ENCODE data around the gene ADAMTSL1. TPM values are rescaled to one million over a fixed set of nuclear protein-coding genes. Genes with fewer than 3 reads are reported as not detected.
A peak's percentile ranks its signal among the peaks of the same experiment; 100 is the strongest.

Gene ADAMTSL1
- not detected for total RNA-seq

GRCh38 chr9:18473652-18474279, at the start of gene ADAMTSL1:
ADAMTSL1 (plus strand) TSS chr9:18474153; CDS start chr9:18474233, 80 bp downstream.
- no peak within 1 kb of the TSS for H3K4me3 Mint-ChIP-seq
- no peaks in the 10 kb centered on the region for H3K9me3 Mint-ChIP-seq
- DNase-seq, result no peak
- H3K27me3 Mint-ChIP-seq, result peaks cover 8% of the 10 kb centered on the region
- no peaks in the 10 kb centered on the region for H3K36me3 Mint-ChIP-seq (ENCODE audit: low read depth)
- H3K27ac Mint-ChIP-seq, result no peak within 1 kb of the TSS
- H3K4me1 Mint-ChIP-seq, result no peaks in the 10 kb centered on the region
- ChIA-PET POLR2A (no interaction called here), CTCF (no interaction called here)

GRCh38 chr9:18427691-18428090, 46.3 kb upstream of the ADAMTSL1 start:
- Mint-ChIP-seq H3K4me3 (no peak overlapping the region), H3K36me3 (ENCODE audit: low read depth) (no peaks in the 10 kb centered on the region), H3K9me3 (no peaks in the 10 kb centered on the region), H3K27ac (no peak overlapping the region), H3K4me1 (no peaks in the 10 kb centered on the region), H3K27me3 (no peaks in the 10 kb centered on the region)
- ChIA-PET CTCF (interaction anchor here (1.1 to 1.7 kb wide), 2 partner anchors 14 to 15 kb away, joined by 3 to 5 read pairs; no protein-coding TSS in a partner anchor), POLR2A (no interaction called here)
- no peak for DNase-seq

- Mint-ChIP-seq H3K4me3 (no peak overlapping the region), H3K36me3 (ENCODE audit: low read depth) (no peaks in the 10 kb centered on the region), H3K27ac (no peak overlapping the region), H3K27me3 (no peaks in the 10 kb centered on the region), H3K4me1 (no peaks in the 10 kb centered on the region), H3K9me3 (no peaks in the 10 kb centered on the region)
- POLR2A ChIA-PET, result no interaction called here
- CTCF ChIA-PET, result interaction anchor here (0.5 to 1.1 kb wide), 2 partner anchors 9 to 13 kb away, joined by 3 read pairs; no protein-coding TSS in a partner anchor
- DNase-seq, result no peak
Observed at GRCh38 chr9:18428661-18429060, 45.3 kb upstream of the ADAMTSL1 start.

- Mint-ChIP-seq H3K27me3 (no peaks in the 10 kb centered on the region), H3K36me3 (ENCODE audit: low read depth) (no peaks in the 10 kb centered on the region), H3K4me3 (no peak overlapping the region), H3K4me1 (no peaks in the 10 kb centered on the region), H3K27ac (no peak overlapping the region), H3K9me3 (no peaks in the 10 kb centered on the region)
- no peak for DNase-seq
- ChIA-PET POLR2A (no interaction called here), CTCF (interaction anchor here (0.5 kb wide), 1 partner anchor 9 kb away, joined by 3 read pairs; no protein-coding TSS in a partner anchor)
Observed at GRCh38 chr9:18429070-18429469, 44.9 kb upstream of the ADAMTSL1 start.

- no peaks in the 10 kb centered on the region for H3K36me3 Mint-ChIP-seq (ENCODE audit: low read depth)
- no peak overlapping the region for H3K27ac Mint-ChIP-seq
- H3K27me3 Mint-ChIP-seq, result peaks cover 13% of the 10 kb centered on the region
- ChIA-PET CTCF (interaction anchor here (1.2 kb wide), 1 partner anchor 9 kb away, joined by 6 read pairs; no protein-coding TSS in a partner anchor), POLR2A (no interaction called here)
- H3K4me3 Mint-ChIP-seq, result no peak overlapping the region
- no peaks in the 10 kb centered on the region for H3K9me3 Mint-ChIP-seq
- no peaks in the 10 kb centered on the region for H3K4me1 Mint-ChIP-seq
- no peak for DNase-seq
Observed at GRCh38 chr9:18433620-18434019, 40.3 kb upstream of the ADAMTSL1 start.

GRCh38 chr9:18437315-18438201, 36.4 kb upstream of the ADAMTSL1 start:
- Mint-ChIP-seq H3K27ac (no peak overlapping the region), H3K4me1 (no peaks in the 10 kb centered on the region), H3K4me3 (no peak overlapping the region), H3K27me3 (peaks cover 18% of the 10 kb centered on the region), H3K9me3 (no peaks in the 10 kb centered on the region), H3K36me3 (ENCODE audit: low read depth) (no peaks in the 10 kb centered on the region)
- DNase-seq, result no peak
- ChIA-PET POLR2A (no interaction called here), CTCF (no interaction called here)

GRCh38 chr9:18438300-18438925, 35.5 kb upstream of the ADAMTSL1 start:
- Mint-ChIP-seq H3K36me3 (ENCODE audit: low read depth) (no peaks in the 10 kb centered on the region), H3K9me3 (no peaks in the 10 kb centered on the region), H3K4me1 (no peaks in the 10 kb centered on the region), H3K4me3 (no peak overlapping the region), H3K27ac (no peak overlapping the region), H3K27me3 (peaks cover 18% of the 10 kb centered on the region)
- ChIA-PET CTCF (interaction anchor here (0.6 kb wide), 1 partner anchor 13 kb away, joined by 3 read pairs; no protein-coding TSS in a partner anchor), POLR2A (no interaction called here)
- no peak for DNase-seq

GRCh38 chr9:18438951-18439350, 35.0 kb upstream of the ADAMTSL1 start:
- no peaks in the 10 kb centered on the region for H3K4me1 Mint-ChIP-seq
- H3K27me3 Mint-ChIP-seq, result peaks cover 18% of the 10 kb centered on the region
- H3K27ac Mint-ChIP-seq, result no peak overlapping the region
- ChIA-PET CTCF (interaction anchor here (0.6 kb wide), 1 partner anchor 13 kb away, joined by 3 read pairs; no protein-coding TSS in a partner anchor), POLR2A (no interaction called here)
- H3K4me3 Mint-ChIP-seq, result no peak overlapping the region
- no peaks in the 10 kb centered on the region for H3K36me3 Mint-ChIP-seq (ENCODE audit: low read depth)
- no peak for DNase-seq
- no peaks in the 10 kb centered on the region for H3K9me3 Mint-ChIP-seq

GRCh38 chr9:18441261-18441660, 32.7 kb upstream of the ADAMTSL1 start:
- H3K4me3 Mint-ChIP-seq, result no peak overlapping the region

GRCh38 chr9:18442629-18443491, 31.1 kb upstream of the ADAMTSL1 start:
- no peak overlapping the region for H3K4me3 Mint-ChIP-seq
- H3K27me3 Mint-ChIP-seq, result peaks cover 10% of the 10 kb centered on the region
- POLR2A ChIA-PET, result no interaction called here
- no peak overlapping the region for H3K27ac Mint-ChIP-seq
- CTCF ChIA-PET, result interaction anchor here (0.6 to 3.3 kb wide), 15 partner anchors 9 to 632 kb away, joined by 3 to 28 read pairs (median 4); no protein-coding TSS in a partner anchor
- H3K9me3 Mint-ChIP-seq, result no peaks in the 10 kb centered on the region
- no peaks in the 10 kb centered on the region for H3K4me1 Mint-ChIP-seq
- H3K36me3 Mint-ChIP-seq (ENCODE audit: low read depth), result no peaks in the 10 kb centered on the region
- DNase-seq, result peak; percentile 54

More at GRCh38 chr9:18441261-18441660, 32.7 kb upstream of the ADAMTSL1 start:
- peaks cover 18% of the 10 kb centered on the region for H3K27me3 Mint-ChIP-seq
- no peaks in the 10 kb centered on the region for H3K9me3 Mint-ChIP-seq
- no peaks in the 10 kb centered on the region for H3K36me3 Mint-ChIP-seq (ENCODE audit: low read depth)
- DNase-seq, result no peak
- H3K27ac Mint-ChIP-seq, result no peak overlapping the region
- ChIA-PET CTCF (interaction anchor here (1.0 to 3.2 kb wide), 3 partner anchors 11 to 631 kb away, joined by 3 to 28 read pairs (median 9); no protein-coding TSS in a partner anchor), POLR2A (no interaction called here)
- no peaks in the 10 kb centered on the region for H3K4me1 Mint-ChIP-seq

GRCh38 chr9:18447131-18447530, 26.8 kb upstream of the ADAMTSL1 start:
- ChIA-PET POLR2A (no interaction called here), CTCF (interaction anchor here (1.3 kb wide), 1 partner anchor 192 kb away, joined by 3 read pairs; no protein-coding TSS in a partner anchor)
- Mint-ChIP-seq H3K27me3 (no peaks in the 10 kb centered on the region), H3K4me3 (no peak overlapping the region), H3K36me3 (ENCODE audit: low read depth) (no peaks in the 10 kb centered on the region), H3K4me1 (no peaks in the 10 kb centered on the region), H3K27ac (no peak overlapping the region), H3K9me3 (no peaks in the 10 kb centered on the region)
- DNase-seq, result no peak

- no peak for DNase-seq
- no peaks in the 10 kb centered on the region for H3K27me3 Mint-ChIP-seq
- no peaks in the 10 kb centered on the region for H3K9me3 Mint-ChIP-seq
- H3K27ac Mint-ChIP-seq, result no peak overlapping the region
- ChIA-PET POLR2A (no interaction called here), CTCF (interaction anchor here (1.3 kb wide), 1 partner anchor 193 kb away, joined by 3 read pairs; no protein-coding TSS in a partner anchor)
- H3K4me3 Mint-ChIP-seq, result no peak overlapping the region
- H3K4me1 Mint-ChIP-seq, result no peaks in the 10 kb centered on the region
- H3K36me3 Mint-ChIP-seq (ENCODE audit: low read depth), result no peaks in the 10 kb centered on the region
Observed at GRCh38 chr9:18447541-18447940, 26.4 kb upstream of the ADAMTSL1 start.

Data from activated CD4-positive, alpha-beta memory T cell treated with anti-CD3 and anti-CD28 coated beads, Interleukin-2, amount 10 ng/mL, durations not matched to agents 7 days and 5 days (primary cell).